Large intestine (tissue), 3 donors: ENCODE data around the gene CD300E. TPM values are rescaled to one million over a fixed set of nuclear protein-coding genes. Genes with fewer than 3 reads are reported as not detected.
"Not testable (repeated sequence)": the region's sequence is repeated elsewhere in the genome, so short reads cannot be mapped to it uniquely, and the experiment has no call there.

Source experiments
- DNase-seq, 2 donors: peaks; one replicate each; pipeline versions ENCODE4 v3.0.0 to v3.0.0-alpha.2; 2013
- H3K27ac ChIP-seq: one replicate; pipeline ENCODE4 v1.5.1; 2013; ENCODE audit warnings: low read length
- H3K27me3 ChIP-seq: 2 replicates; pipeline ENCODE4 v1.6.1; 2013; ENCODE audit warnings: low read length; ENCODE audit not compliant: control insufficient read depth, insufficient read depth
- H3K36me3 ChIP-seq: 2 replicates; pipeline ENCODE4 v1.6.1; 2013; ENCODE audit warnings: low read length; ENCODE audit not compliant: control insufficient read depth, insufficient read depth
- H3K4me1 ChIP-seq: one replicate; pipeline ENCODE4 v1.6.1; 2013; ENCODE audit warnings: low read length; ENCODE audit not compliant: control insufficient read depth, insufficient read depth
- H3K4me3 ChIP-seq: one replicate; pipeline ENCODE4 v1.5.1; 2013; ENCODE audit warnings: low read length
- H3K9me3 ChIP-seq: one replicate; pipeline ENCODE4 v1.6.1; 2013; ENCODE audit warnings: mild to moderate bottlenecking, low read depth, low read length, moderate library complexity; ENCODE audit not compliant: control insufficient read depth
- WGBS: methylation state at CpG from one replicate; pipeline ENCODE4 v1.1.5; 2013; ENCODE audit warnings: low lambda C conversion rate; ENCODE audit not compliant: insufficient coverage; 5-methylcytosine and 5-hydroxymethylcytosine counted together
- polyA plus RNA-seq: library from polyadenylated mRNA; unstranded; fragments of 120-200 nt; gene quantifications from one replicate; pipeline ENCODE4 v1.2.1, GENCODE V29; 2013

Gene CD300E
- polyA plus RNA-seq, 1 donor = 0.12 TPM

- Histone ChIP-seq H3K4me1 (no peaks in the 10 kb centered on the region), H3K9me3 (no peaks in the 10 kb centered on the region), H3K27me3 (no peaks in the 10 kb centered on the region), H3K27ac (no peak overlapping the region), H3K4me3 (no peak overlapping the region), H3K36me3 (no peaks in the 10 kb centered on the region)
- no peak for DNase-seq
- no CpG with 5 or more reads among the region's 14 CpGs for WGBS
These were observed 39.1 kb downstream of the CD300E start for GRCh38 chr17:74584292-74585060.

GRCh38 chr17:74582633-74583032, 40.9 kb downstream of the CD300E start:
- 82% methylated on average over 2 of the region's 10 CpGs for WGBS
- no peaks in the 10 kb centered on the region for H3K36me3 ChIP-seq
- no peaks in the 10 kb centered on the region for H3K4me1 ChIP-seq
- no peaks in the 10 kb centered on the region for H3K27me3 ChIP-seq
- H3K9me3 ChIP-seq = no peaks in the 10 kb centered on the region
- no peak for DNase-seq
- no peak overlapping the region for H3K4me3 ChIP-seq
- H3K27ac ChIP-seq = no peak overlapping the region

- WGBS = 87% methylated on average over 3 of the region's 7 CpGs
- no peak for DNase-seq
- no peaks in the 10 kb centered on the region for H3K27me3 ChIP-seq
- no peak overlapping the region for H3K27ac ChIP-seq
- no peak overlapping the region for H3K4me3 ChIP-seq
- no peaks in the 10 kb centered on the region for H3K4me1 ChIP-seq
- no peaks in the 10 kb centered on the region for H3K36me3 ChIP-seq
- no peaks in the 10 kb centered on the region for H3K9me3 ChIP-seq
These were observed 43.6 kb downstream of the CD300E start for GRCh38 chr17:74579900-74580299.

GRCh38 chr17:74578979-74579378, 44.6 kb downstream of the CD300E start:
- Histone ChIP-seq H3K27ac (no peak overlapping the region), H3K4me3 (no peak overlapping the region), H3K4me1 (no peaks in the 10 kb centered on the region), H3K27me3 (no peaks in the 10 kb centered on the region), H3K9me3 (no peaks in the 10 kb centered on the region), H3K36me3 (no peaks in the 10 kb centered on the region)
- DNase-seq = no peak
- WGBS = 100% methylated on average over 1 of the region's 9 CpGs

GRCh38 chr17:74574489-74575142, 48.9 kb downstream of the CD300E start:
- Histone ChIP-seq H3K27ac (no peak overlapping the region), H3K9me3 (no peaks in the 10 kb centered on the region), H3K36me3 (no peaks in the 10 kb centered on the region), H3K4me1 (no peaks in the 10 kb centered on the region), H3K4me3 (no peak overlapping the region), H3K27me3 (peaks cover 2% of the 10 kb centered on the region)
- DNase-seq = peak in 1 of 2 donors; percentile 16
- WGBS = no CpG with 5 or more reads among the region's 5 CpGs

GRCh38 chr17:74573635-74574034, 49.9 kb downstream of the CD300E start:
- H3K36me3 ChIP-seq, H3K27me3 ChIP-seq, H3K27ac ChIP-seq, H3K4me1 ChIP-seq, H3K4me3 ChIP-seq, H3K9me3 ChIP-seq, DNase-seq: not testable (repeated sequence)

- no peak overlapping the region for H3K4me3 ChIP-seq
- H3K36me3 ChIP-seq = no peaks in the 10 kb centered on the region
- no peak overlapping the region for H3K27ac ChIP-seq
- no peak for DNase-seq
- no CpG with 5 or more reads among the region's 3 CpGs for WGBS
- peaks cover 2% of the 10 kb centered on the region for H3K27me3 ChIP-seq
- no peaks in the 10 kb centered on the region for H3K4me1 ChIP-seq
- H3K9me3 ChIP-seq = no peaks in the 10 kb centered on the region
These were observed 50.4 kb downstream of the CD300E start for GRCh38 chr17:74573169-74573568.

- Histone ChIP-seq H3K9me3 (no peaks in the 10 kb centered on the region), H3K4me3 (no peak overlapping the region), H3K36me3 (no peaks in the 10 kb centered on the region), H3K27ac (no peak overlapping the region), H3K4me1 (no peaks in the 10 kb centered on the region), H3K27me3 (peaks cover 2% of the 10 kb centered on the region)
- no CpG with 5 or more reads among the region's 4 CpGs for WGBS
- DNase-seq = no peak
These were observed 51.8 kb downstream of the CD300E start for GRCh38 chr17:74571621-74572270.

GRCh38 chr17:74569020-74570003, 54.2 kb downstream of the CD300E start:
- Histone ChIP-seq H3K27me3 (peaks cover 2% of the 10 kb centered on the region), H3K36me3 (no peaks in the 10 kb centered on the region), H3K9me3 (no peaks in the 10 kb centered on the region), H3K27ac (no peak overlapping the region), H3K4me3 (no peak overlapping the region), H3K4me1 (no peaks in the 10 kb centered on the region)
- 100% methylated on average over 1 of the region's 32 CpGs for WGBS
- DNase-seq = no peak
